Astrocyte (in vitro differentiated cells and primary cell): ENCODE results near the gene NISCH. TPM values are rescaled to one million over a fixed set of nuclear protein-coding genes. Genes with fewer than 3 reads are reported as not detected.

ENCODE experiments used
- DNase-seq: peaks from one replicate; pipeline ENCODE4 v3.0.0-alpha.2; 2010; ENCODE audit warnings: low read depth
- FAIRE-seq: peaks from 2 replicates; lab custom pipeline; 2011; peaks lifted over from hg19 to GRCh38; lab: Jason Lieb, UNC
- H2AFZ ChIP-seq: 2 replicates; pipeline ENCODE4 v1.6.0; 2012; ENCODE audit warnings: low read depth, low read length, inconsistent platforms
- H3K27ac ChIP-seq: 2 replicates; pipeline ENCODE4 v1.5.1; 2011; ENCODE audit warnings: low read depth, low read length, inconsistent platforms
- H3K27me3 ChIP-seq: 2 replicates; pipeline ENCODE4 v1.6.0; 2011; ENCODE audit warnings: low read length, inconsistent platforms; ENCODE audit not compliant: insufficient read depth
- H3K36me3 ChIP-seq: 2 replicates; pipeline ENCODE4 v1.5.1; 2011; ENCODE audit warnings: low read length, inconsistent platforms; ENCODE audit not compliant: insufficient read depth
- H3K4me1 ChIP-seq: 2 replicates; pipeline ENCODE4 v1.5.1; 2011; ENCODE audit warnings: low read length, inconsistent platforms; ENCODE audit not compliant: insufficient read depth
- H3K4me2 ChIP-seq: 2 replicates; pipeline ENCODE4 v1.6.0; 2012; ENCODE audit warnings: low read length, inconsistent platforms
- H3K4me3 ChIP-seq: 2 replicates; pipeline ENCODE4 v1.5.1; 2011; ENCODE audit warnings: low read depth, mild to moderate bottlenecking, low read length, inconsistent platforms; ENCODE audit not compliant: insufficient read depth
- H3K79me2 ChIP-seq: 2 replicates; pipeline ENCODE4 v1.6.0; 2012; ENCODE audit warnings: mild to moderate bottlenecking, low read length, inconsistent platforms; ENCODE audit not compliant: insufficient read depth
- H3K9ac ChIP-seq: 2 replicates; pipeline ENCODE4 v1.6.0; 2012; ENCODE audit warnings: mild to moderate bottlenecking, low read length, inconsistent platforms
- H3K9me3 ChIP-seq: 2 replicates; pipeline ENCODE4 v1.5.1; 2012; ENCODE audit warnings: low read depth, mild to moderate bottlenecking, low read length, inconsistent platforms; ENCODE audit not compliant: insufficient read depth
- H4K20me1 ChIP-seq: 2 replicates; pipeline ENCODE4 v1.6.0; 2012; ENCODE audit warnings: low read length, inconsistent platforms; ENCODE audit not compliant: insufficient read depth
- H3K27ac Mint-ChIP-seq: one replicate; pipeline ENCODE4 v1.8.0; 2021; ENCODE audit warnings: mild to moderate bottlenecking, mixed read lengths; ENCODE audit not compliant: unreplicated experiment
- H3K27me3 Mint-ChIP-seq: one replicate; pipeline ENCODE4 v1.8.0; 2021; ENCODE audit warnings: low read depth, mixed read lengths; ENCODE audit not compliant: unreplicated experiment
- H3K36me3 Mint-ChIP-seq: one replicate; pipeline ENCODE4 v1.8.0; 2021; ENCODE audit warnings: low read depth, mixed read lengths; ENCODE audit not compliant: unreplicated experiment
- H3K4me1 Mint-ChIP-seq: one replicate; pipeline ENCODE4 v1.8.0; 2021; ENCODE audit warnings: low read depth, mixed read lengths; ENCODE audit not compliant: unreplicated experiment
- H3K4me3 Mint-ChIP-seq: one replicate; pipeline ENCODE4 v1.8.0; 2021; ENCODE audit warnings: mild to moderate bottlenecking, moderate library complexity, mixed read lengths; ENCODE audit not compliant: unreplicated experiment
- H3K9me3 Mint-ChIP-seq: one replicate; pipeline ENCODE4 v1.8.0; 2021; ENCODE audit warnings: mild to moderate bottlenecking, mixed read lengths; ENCODE audit not compliant: unreplicated experiment
- EZH2 ChIP-seq: IDR thresholded peaks from 2 replicates; pipeline ENCODE4 v1.6.1; 2012; ENCODE audit warnings: mild to moderate bottlenecking, low read length, inconsistent platforms; ENCODE audit not compliant: insufficient read depth
- total RNA-seq: library from RNA; stranded (reverse); gene quantifications from 2 replicates; pipeline ENCODE4 v1.2.1, GENCODE V29; 2021
- TF ChIP-seq, protein P1 (sequence below): IDR thresholded peaks from 2 replicates; pipeline ENCODE4 v1.5.1; 2011; ENCODE audit warnings: low read depth, mild to moderate bottlenecking, inconsistent platforms, low read length, moderate library complexity; ENCODE audit not compliant: insufficient read depth

The NISCH gene
- total RNA-seq, 1 donor from 2014 or later: 118 TPM

DNA sequence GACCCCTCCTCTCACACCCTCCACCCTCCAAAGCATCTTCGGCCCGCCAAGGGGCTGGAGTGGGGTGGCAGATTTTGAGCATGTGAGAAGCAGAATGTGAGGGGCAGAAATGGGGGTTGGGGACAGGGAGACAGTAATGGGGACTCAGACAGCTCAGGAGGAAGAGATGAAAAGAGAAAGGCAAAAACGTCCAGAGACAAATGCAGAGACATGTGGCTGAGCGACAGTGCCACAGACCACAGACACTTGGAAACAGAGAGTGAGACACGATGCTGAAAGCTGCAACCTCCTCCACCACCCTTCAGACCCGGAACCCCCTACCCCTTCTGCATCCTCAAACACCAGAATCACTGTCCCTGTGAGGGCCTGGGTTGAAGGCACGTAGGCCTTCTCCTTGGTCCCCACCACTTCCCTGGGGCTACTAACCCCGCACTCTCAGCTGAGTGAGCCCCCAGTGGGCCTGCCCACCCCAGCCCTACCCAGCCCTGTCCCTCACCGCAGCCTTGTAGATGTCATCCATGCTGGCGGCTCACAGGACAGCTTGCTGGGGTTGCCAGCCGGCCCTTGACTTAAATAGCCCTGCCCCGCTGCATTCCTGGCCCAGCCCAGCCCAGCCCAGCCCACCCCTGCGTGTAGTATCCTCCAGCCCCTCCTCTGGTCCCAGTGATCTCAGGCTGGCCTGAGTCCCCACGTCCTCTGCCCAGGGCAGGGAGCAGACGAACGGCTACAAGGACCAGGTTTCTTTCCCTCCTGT lies 1.7 kb upstream of the NISCH start, which contains the start of gene TNNC1:
TNNC1 (minus strand) TSS at position 546 of the 754 bp plus-strand sequence; CDS start at position 520, 26 bp downstream.
- H3K4me2 ChIP-seq: peak within 1 kb of the TSS; percentile 98
- H3K9me3 Mint-ChIP-seq: no peaks in the 10 kb centered on the region
- peaks cover 11% of the 10 kb centered on the region for H3K36me3 ChIP-seq
- H3K4me3 ChIP-seq: no peak within 1 kb of the TSS
- peak within 1 kb of the TSS; percentile 93 for H2AFZ ChIP-seq
- peak within 1 kb of the TSS; percentile 89 for H3K4me3 Mint-ChIP-seq
- H3K27ac Mint-ChIP-seq: peak within 1 kb of the TSS; percentile 72
- H3K36me3 Mint-ChIP-seq: peaks cover 9% of the 10 kb centered on the region
- H3K27ac ChIP-seq: no peak within 1 kb of the TSS
- no peak for TF ChIP-seq EZH2
- TF ChIP-seq, protein P1, sequence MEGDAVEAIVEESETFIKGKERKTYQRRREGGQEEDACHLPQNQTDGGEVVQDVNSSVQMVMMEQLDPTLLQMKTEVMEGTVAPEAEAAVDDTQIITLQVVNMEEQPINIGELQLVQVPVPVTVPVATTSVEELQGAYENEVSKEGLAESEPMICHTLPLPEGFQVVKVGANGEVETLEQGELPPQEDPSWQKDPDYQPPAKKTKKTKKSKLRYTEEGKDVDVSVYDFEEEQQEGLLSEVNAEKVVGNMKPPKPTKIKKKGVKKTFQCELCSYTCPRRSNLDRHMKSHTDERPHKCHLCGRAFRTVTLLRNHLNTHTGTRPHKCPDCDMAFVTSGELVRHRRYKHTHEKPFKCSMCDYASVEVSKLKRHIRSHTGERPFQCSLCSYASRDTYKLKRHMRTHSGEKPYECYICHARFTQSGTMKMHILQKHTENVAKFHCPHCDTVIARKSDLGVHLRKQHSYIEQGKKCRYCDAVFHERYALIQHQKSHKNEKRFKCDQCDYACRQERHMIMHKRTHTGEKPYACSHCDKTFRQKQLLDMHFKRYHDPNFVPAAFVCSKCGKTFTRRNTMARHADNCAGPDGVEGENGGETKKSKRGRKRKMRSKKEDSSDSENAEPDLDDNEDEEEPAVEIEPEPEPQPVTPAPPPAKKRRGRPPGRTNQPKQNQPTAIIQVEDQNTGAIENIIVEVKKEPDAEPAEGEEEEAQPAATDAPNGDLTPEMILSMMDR: no peak
- FAIRE-seq (no peak), DNase-seq (no peak)
- peaks cover 27% of the 10 kb centered on the region for H3K4me1 ChIP-seq
- H3K4me1 Mint-ChIP-seq: peaks cover 19% of the 10 kb centered on the region
- no peaks in the 10 kb centered on the region for H3K9me3 ChIP-seq
- H3K79me2 ChIP-seq: peaks cover 37% of the 10 kb centered on the region
- peaks cover 25% of the 10 kb centered on the region for H4K20me1 ChIP-seq
- peak within 1 kb of the TSS; percentile 91 for H3K9ac ChIP-seq
- H3K27me3 Mint-ChIP-seq: peaks cover 4% of the 10 kb centered on the region
- H3K27me3 ChIP-seq: no peaks in the 10 kb centered on the region

DNA sequence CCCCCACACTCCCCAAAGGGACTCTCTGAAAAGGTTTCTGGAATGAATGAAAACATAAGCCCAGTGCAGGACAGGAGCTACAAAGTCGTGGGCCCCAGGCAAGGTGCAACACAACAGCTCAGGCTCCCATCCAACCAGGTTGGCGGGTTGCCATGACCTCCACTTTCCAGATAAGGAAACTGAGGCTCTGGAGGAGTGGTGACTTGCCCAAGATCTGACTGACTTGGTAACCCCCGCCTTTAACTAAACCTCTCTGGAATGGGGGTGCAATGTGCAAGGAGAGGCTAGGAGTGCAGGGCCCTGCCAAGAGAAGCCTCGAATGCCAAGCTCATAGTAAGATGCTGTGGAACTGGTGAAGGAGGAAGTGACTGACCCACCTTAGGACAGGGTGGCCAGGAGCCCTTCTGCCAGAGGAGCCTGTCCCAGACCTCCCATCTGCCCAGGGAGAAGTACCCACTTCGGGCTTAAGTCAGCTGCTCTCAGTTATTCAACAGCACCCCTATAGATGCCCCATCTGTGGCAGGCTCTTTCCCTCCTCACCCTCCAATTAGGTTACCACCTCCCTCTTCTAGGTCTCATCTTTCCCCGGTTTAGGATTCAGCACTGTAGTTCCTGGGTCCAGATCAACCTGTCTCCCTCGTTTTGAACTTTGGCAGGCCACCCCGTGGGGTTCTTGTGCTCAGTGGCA lies 1.0 kb upstream of the NISCH start:
- no peak overlapping the region for H3K27ac ChIP-seq
- peaks cover 39% of the 10 kb centered on the region for H3K79me2 ChIP-seq
- peak overlapping the region; percentile 98 for H3K4me2 ChIP-seq
- H3K27me3 ChIP-seq: no peaks in the 10 kb centered on the region
- Mint-ChIP-seq H3K9me3 (no peaks in the 10 kb centered on the region), H3K27me3 (no peaks in the 10 kb centered on the region), H3K4me1 (peaks cover 19% of the 10 kb centered on the region), H3K27ac (peak overlapping the region; percentile 59), H3K36me3 (peaks cover 8% of the 10 kb centered on the region), H3K4me3 (peak overlapping the region; percentile 89)
- FAIRE-seq (no peak), DNase-seq (no peak)
- no peak overlapping the region for H3K4me3 ChIP-seq
- no peaks in the 10 kb centered on the region for H3K9me3 ChIP-seq
- TF ChIP-seq, protein P1: no peak
- no peak for TF ChIP-seq EZH2
- peak overlapping the region; percentile 91 for H3K9ac ChIP-seq
- H2AFZ ChIP-seq: no peak overlapping the region
- H4K20me1 ChIP-seq: peaks cover 31% of the 10 kb centered on the region
- H3K4me1 ChIP-seq: peaks cover 27% of the 10 kb centered on the region
- peaks cover 18% of the 10 kb centered on the region for H3K36me3 ChIP-seq
